Rectal smooth muscle tissue (tissue), 1 donor: Measurements from ENCODE around the gene TBC1D22A.

Source experiments
- H3K27ac ChIP-seq: one replicate; pipeline ENCODE4 v1.7.0; 2013; ENCODE audit warnings: low read depth, low read length, inconsistent platforms
- H3K27me3 ChIP-seq: one replicate; pipeline ENCODE4 v1.7.0; 2013; ENCODE audit warnings: low read length; ENCODE audit not compliant: control insufficient read depth, insufficient read depth
- H3K36me3 ChIP-seq: one replicate; pipeline ENCODE4 v1.7.0; 2013; ENCODE audit warnings: low read length; ENCODE audit not compliant: control insufficient read depth, insufficient read depth
- H3K4me1 ChIP-seq: one replicate; pipeline ENCODE4 v1.7.0; 2013; ENCODE audit warnings: low read length; ENCODE audit not compliant: control insufficient read depth, insufficient read depth
- H3K4me3 ChIP-seq: one replicate; pipeline ENCODE4 v1.7.0; 2013; ENCODE audit warnings: low read length
- H3K9ac ChIP-seq: one replicate; pipeline ENCODE4 v1.7.0; 2013; ENCODE audit warnings: low read length

The TBC1D22A gene

GRCh38 chr22:47127441-47127871, 365.0 kb downstream of the TBC1D22A start:
- Histone ChIP-seq H3K36me3 (no peaks in the 10 kb centered on the region), H3K27me3 (no peaks in the 10 kb centered on the region), H3K27ac (no peak overlapping the region), H3K4me1 (no peaks in the 10 kb centered on the region), H3K9ac (no peak overlapping the region), H3K4me3 (no peak overlapping the region)

- Histone ChIP-seq H3K27me3 (no peaks in the 10 kb centered on the region), H3K27ac (no peak overlapping the region), H3K9ac (no peak overlapping the region), H3K36me3 (no peaks in the 10 kb centered on the region), H3K4me1 (no peaks in the 10 kb centered on the region), H3K4me3 (no peak overlapping the region)
Observed at GRCh38 chr22:47128216-47128615, 365.8 kb downstream of the TBC1D22A start.

- H3K4me3 ChIP-seq, result no peak overlapping the region
- no peaks in the 10 kb centered on the region for H3K27me3 ChIP-seq
- H3K4me1 ChIP-seq, result no peaks in the 10 kb centered on the region
- H3K36me3 ChIP-seq, result no peaks in the 10 kb centered on the region
- no peak overlapping the region for H3K27ac ChIP-seq
- H3K9ac ChIP-seq, result no peak overlapping the region
Observed at GRCh38 chr22:47128622-47129215, 366.3 kb downstream of the TBC1D22A start.

GRCh38 chr22:47129902-47130635, 367.6 kb downstream of the TBC1D22A start:
- Histone ChIP-seq H3K27me3 (no peaks in the 10 kb centered on the region), H3K9ac (no peak overlapping the region)

GRCh38 chr22:47130883-47131631, 368.6 kb downstream of the TBC1D22A start:
- Histone ChIP-seq H3K27ac (no peak overlapping the region), H3K9ac (no peak overlapping the region), H3K4me3 (no peak overlapping the region), H3K27me3 (no peaks in the 10 kb centered on the region), H3K36me3 (no peaks in the 10 kb centered on the region), H3K4me1 (no peaks in the 10 kb centered on the region)

More at GRCh38 chr22:47129902-47130635, 367.6 kb downstream of the TBC1D22A start:
- Histone ChIP-seq H3K27ac (no peak overlapping the region), H3K4me3 (no peak overlapping the region), H3K4me1 (no peaks in the 10 kb centered on the region), H3K36me3 (no peaks in the 10 kb centered on the region)

GRCh38 chr22:47131632-47132427, 369.4 kb downstream of the TBC1D22A start:
- H3K27me3 ChIP-seq, result no peaks in the 10 kb centered on the region
- H3K4me3 ChIP-seq, result no peak overlapping the region
- H3K9ac ChIP-seq, result no peak overlapping the region
- no peak overlapping the region for H3K27ac ChIP-seq
- no peaks in the 10 kb centered on the region for H3K36me3 ChIP-seq
- H3K4me1 ChIP-seq, result no peaks in the 10 kb centered on the region

GRCh38 chr22:47132428-47132825, 370.0 kb downstream of the TBC1D22A start:
- Histone ChIP-seq H3K4me1 (no peaks in the 10 kb centered on the region), H3K27me3 (no peaks in the 10 kb centered on the region), H3K36me3 (no peaks in the 10 kb centered on the region), H3K9ac (no peak overlapping the region), H3K4me3 (no peak overlapping the region), H3K27ac (no peak overlapping the region)

- no peak overlapping the region for H3K27ac ChIP-seq
- no peak overlapping the region for H3K4me3 ChIP-seq
- H3K9ac ChIP-seq, result no peak overlapping the region
- H3K4me1 ChIP-seq, result no peaks in the 10 kb centered on the region
- no peaks in the 10 kb centered on the region for H3K36me3 ChIP-seq
- H3K27me3 ChIP-seq, result no peaks in the 10 kb centered on the region
Observed at GRCh38 chr22:47133061-47133969, 370.9 kb downstream of the TBC1D22A start.

GRCh38 chr22:47134222-47134621, 371.8 kb downstream of the TBC1D22A start:
- Histone ChIP-seq H3K27me3 (no peaks in the 10 kb centered on the region), H3K27ac (no peak overlapping the region), H3K4me1 (no peaks in the 10 kb centered on the region), H3K9ac (no peak overlapping the region), H3K36me3 (no peaks in the 10 kb centered on the region), H3K4me3 (no peak overlapping the region)

- no peaks in the 10 kb centered on the region for H3K36me3 ChIP-seq
- H3K4me1 ChIP-seq, result no peaks in the 10 kb centered on the region
- no peak overlapping the region for H3K9ac ChIP-seq
- no peaks in the 10 kb centered on the region for H3K27me3 ChIP-seq
- no peak overlapping the region for H3K4me3 ChIP-seq
- H3K27ac ChIP-seq, result no peak overlapping the region
Observed at GRCh38 chr22:47135338-47135737, 372.9 kb downstream of the TBC1D22A start.

- no peak overlapping the region for H3K4me3 ChIP-seq
- H3K9ac ChIP-seq, result no peak overlapping the region
- H3K27ac ChIP-seq, result no peak overlapping the region
- no peaks in the 10 kb centered on the region for H3K27me3 ChIP-seq
- no peaks in the 10 kb centered on the region for H3K36me3 ChIP-seq
- H3K4me1 ChIP-seq, result no peaks in the 10 kb centered on the region
Observed at GRCh38 chr22:47136050-47136449, 373.6 kb downstream of the TBC1D22A start.
